Upper lobe of left lung (tissue), 4 donors: ENCODE results near the gene CEP162.

Experiments used
- EP300 ChIP-seq, 4 donors: sonication (generic); formaldehyde crosslinking; IDR thresholded peaks; one replicate each; pipeline ENCODE4 v1.5.1; 2017; ENCODE audit warnings: antibody characterized with exemption in 4 of 4, control low read depth in 2 of 4
- POLR2A ChIP-seq, 4 donors: fragments of 450-650 bp; IDR thresholded peaks; one replicate each; pipeline ENCODE4 v1.5.1; 2016 to 2017; ENCODE audit warnings: antibody characterized with exemption in 4 of 4, mild to moderate bottlenecking in 2 of 4
- POLR2AphosphoS5 ChIP-seq, 2 donors: sonication (generic); formaldehyde crosslinking; IDR thresholded peaks; one replicate each; pipeline ENCODE4 v1.5.1; 2017; ENCODE audit warnings: antibody characterized with exemption in 2 of 2
- TF ChIP-seq, protein P1 (sequence below), 6 experiments: fragments of 450-650 bp in 4 of 6; fragments of 200-600 bp in 2 of 6; sonication (generic) in 2 of 6; IDR thresholded peaks; one replicate each; pipeline ENCODE4 v1.5.1; 2016 to 2019; ENCODE audit warnings: antibody characterized with exemption in 6 of 6

DNA sequence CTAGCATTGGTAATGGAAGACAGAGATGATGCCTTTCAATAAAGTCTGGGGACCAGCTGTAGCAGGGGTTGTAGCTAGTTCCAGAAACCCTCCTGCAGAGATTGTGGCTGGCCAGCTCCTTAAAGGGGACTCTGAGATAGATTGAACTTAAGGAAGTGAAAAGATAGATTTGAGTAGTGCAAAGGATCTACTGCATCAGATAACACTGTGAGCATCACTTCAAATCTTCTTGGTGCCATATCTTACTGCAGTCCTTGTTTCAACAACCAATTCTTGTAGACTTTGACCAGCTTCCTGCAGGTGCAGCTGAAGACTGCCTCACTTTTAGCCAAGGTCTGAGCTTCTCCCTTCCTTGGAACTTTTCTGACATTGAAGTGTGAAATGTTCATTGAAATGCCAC lies 14.8 kb upstream of the CEP162 start:
- TF ChIP-seq, protein P1, sequence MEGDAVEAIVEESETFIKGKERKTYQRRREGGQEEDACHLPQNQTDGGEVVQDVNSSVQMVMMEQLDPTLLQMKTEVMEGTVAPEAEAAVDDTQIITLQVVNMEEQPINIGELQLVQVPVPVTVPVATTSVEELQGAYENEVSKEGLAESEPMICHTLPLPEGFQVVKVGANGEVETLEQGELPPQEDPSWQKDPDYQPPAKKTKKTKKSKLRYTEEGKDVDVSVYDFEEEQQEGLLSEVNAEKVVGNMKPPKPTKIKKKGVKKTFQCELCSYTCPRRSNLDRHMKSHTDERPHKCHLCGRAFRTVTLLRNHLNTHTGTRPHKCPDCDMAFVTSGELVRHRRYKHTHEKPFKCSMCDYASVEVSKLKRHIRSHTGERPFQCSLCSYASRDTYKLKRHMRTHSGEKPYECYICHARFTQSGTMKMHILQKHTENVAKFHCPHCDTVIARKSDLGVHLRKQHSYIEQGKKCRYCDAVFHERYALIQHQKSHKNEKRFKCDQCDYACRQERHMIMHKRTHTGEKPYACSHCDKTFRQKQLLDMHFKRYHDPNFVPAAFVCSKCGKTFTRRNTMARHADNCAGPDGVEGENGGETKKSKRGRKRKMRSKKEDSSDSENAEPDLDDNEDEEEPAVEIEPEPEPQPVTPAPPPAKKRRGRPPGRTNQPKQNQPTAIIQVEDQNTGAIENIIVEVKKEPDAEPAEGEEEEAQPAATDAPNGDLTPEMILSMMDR (IDR thresholded peaks at IDR 0.05), result no peak
- TF ChIP-seq POLR2AphosphoS5 (IDR thresholded peaks at IDR 0.05) (no peak), EP300 (IDR thresholded peaks at IDR 0.05) (no peak), POLR2A (IDR thresholded peaks at IDR 0.05) (no peak)
